HS-5 (cell line): Measurements from ENCODE around the gene SDF4.

Experiments used
- DNase-seq: peaks from one replicate; pipeline ENCODE4 v3.0.0-alpha.2; 2012; ENCODE audit warnings: low read depth

Gene SDF4, protein sequence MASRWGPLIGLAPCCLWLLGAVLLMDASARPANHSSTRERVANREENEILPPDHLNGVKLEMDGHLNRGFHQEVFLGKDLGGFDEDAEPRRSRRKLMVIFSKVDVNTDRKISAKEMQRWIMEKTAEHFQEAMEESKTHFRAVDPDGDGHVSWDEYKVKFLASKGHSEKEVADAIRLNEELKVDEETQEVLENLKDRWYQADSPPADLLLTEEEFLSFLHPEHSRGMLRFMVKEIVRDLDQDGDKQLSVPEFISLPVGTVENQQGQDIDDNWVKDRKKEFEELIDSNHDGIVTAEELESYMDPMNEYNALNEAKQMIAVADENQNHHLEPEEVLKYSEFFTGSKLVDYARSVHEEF

DNA sequence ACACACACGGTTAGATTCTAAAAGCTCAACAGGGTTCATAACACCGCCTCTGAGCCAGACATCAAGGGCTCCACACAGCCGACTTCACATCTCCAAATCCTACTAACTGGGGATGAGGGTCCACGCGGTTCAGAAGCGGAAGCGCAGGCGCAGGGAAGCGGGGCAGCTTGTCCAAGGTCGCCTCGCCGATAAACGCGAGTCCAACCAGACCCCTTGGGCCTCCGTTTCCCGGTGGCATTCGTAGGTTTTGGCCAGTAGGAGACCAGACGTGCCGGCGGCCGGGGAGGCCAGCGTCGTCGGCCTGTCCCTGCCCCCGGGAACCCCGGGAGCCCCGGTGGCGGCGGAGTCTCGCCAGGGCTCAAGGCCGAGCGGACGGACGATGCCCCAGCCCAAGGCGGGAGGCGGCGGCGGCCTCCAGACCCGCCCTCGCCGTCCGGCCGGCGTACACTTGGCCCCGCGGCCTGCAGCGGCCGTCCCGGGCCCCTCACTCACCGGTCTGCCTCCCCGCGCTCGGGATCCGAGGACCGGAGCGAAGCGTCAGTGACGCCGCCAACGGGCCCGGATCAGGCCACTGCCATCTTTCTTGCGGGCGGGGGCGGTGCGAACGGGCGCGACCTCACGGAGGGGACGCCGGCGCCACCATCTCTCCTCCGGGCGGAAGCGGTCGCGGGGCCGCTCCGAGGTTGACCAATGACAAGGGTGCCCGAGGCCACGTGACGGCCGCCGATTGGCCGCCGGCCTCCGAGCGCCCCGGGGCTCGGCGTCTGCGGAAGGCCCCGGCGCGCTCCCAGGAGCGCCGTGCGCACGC is at the start of gene SDF4:
SDF4 (minus strand) TSS at position 602 of the 808 bp plus-strand sequence. CDS start 3,229 bp downstream, outside the sequence.
- DNase-seq, result peak; percentile 75

DNA sequence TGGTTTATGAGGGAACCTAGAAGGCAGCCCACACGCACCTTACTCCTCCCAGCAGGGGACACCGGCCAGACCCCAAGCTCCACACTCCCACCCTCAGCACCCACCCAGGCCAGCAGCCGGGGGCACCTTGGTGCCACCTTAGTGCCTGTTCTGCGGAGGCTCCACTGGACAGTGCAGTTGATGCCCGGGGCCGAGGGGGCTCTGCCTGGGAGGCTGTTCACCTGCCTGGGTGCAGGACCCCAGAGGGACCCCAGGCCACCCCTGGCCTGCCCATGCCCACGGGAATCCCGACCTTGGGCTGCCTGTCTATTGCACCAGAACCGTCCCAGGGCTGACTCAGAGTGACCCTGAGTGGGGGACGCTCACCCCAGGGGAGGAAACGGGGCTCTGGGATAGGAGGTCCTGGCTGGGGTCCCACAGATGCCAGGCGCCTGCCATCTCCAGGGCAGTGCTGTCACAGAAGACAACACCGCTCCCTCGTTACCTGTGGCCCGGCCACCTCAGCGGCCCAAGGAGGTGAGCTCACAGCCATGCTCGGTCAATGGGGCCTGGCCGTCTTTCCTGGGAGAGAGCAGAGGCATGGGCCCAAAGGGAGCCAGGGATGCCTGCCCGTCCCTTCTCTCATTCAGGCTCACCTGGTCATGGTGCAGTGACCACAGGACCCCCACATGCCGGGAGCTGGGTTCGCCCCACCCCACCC is 49.1 kb upstream of the SDF4 start:
- DNase-seq, result no peak

DNA sequence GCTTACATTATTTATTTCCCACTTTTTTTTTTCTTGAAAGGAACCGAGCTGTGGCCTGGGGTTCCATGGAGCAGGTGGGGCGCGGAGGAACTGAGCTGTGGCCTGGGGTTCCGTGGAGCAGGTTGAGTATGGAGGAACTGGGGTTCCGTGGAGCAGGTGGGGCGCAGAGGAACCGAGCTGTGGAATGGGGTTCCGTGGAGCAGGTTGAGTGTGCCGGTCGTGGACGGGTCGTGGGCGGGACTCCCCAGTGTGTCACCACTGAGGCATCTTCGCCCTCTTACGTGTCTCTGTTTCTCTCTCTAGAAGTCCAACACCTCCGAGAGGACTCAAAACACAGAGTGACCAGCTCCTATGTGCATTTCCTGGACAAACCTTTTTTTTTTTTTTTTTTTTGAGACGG is 47.2 kb upstream of the SDF4 start:
- no peak for DNase-seq

DNA sequence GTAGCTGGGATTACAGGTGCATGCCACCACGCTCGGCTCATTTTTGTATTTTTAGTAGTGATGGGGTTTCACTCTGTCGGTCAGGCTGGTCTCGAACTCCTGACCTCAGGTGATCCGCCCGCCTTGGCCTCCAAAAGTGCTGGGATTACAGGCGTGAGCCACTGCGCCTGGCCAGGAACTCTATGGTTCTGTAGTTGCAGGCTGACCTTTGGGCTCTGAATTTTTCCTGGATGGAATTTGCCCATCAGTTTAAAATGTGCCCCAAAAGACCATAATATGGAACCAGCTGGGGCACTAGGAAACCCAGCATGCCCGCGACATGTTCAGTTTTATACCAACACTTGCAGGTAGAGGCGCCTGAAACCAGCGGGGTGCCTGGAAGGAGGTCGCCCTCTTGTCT is 46.8 kb upstream of the SDF4 start:
- DNase-seq, result no peak

DNA sequence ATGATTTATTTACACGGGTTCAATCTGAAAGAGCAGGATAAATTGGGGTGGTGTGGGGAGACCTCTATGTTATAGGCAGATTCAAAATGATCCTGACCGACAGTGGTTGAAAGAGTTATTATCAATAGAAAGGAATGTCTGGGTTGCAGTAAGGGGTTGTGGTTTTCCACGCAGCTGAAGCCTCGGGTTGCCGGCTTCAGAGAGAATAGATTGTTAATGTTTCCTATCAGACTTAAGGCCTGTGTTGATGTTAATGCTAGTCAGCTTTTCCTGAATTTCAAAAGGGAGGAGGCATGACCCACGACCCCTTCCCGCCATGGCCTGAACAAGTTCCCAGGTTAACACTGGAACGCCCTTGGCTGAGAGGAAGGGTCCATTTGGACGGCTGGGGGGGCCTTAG is 44.0 kb upstream of the SDF4 start:
- no peak for DNase-seq

DNA sequence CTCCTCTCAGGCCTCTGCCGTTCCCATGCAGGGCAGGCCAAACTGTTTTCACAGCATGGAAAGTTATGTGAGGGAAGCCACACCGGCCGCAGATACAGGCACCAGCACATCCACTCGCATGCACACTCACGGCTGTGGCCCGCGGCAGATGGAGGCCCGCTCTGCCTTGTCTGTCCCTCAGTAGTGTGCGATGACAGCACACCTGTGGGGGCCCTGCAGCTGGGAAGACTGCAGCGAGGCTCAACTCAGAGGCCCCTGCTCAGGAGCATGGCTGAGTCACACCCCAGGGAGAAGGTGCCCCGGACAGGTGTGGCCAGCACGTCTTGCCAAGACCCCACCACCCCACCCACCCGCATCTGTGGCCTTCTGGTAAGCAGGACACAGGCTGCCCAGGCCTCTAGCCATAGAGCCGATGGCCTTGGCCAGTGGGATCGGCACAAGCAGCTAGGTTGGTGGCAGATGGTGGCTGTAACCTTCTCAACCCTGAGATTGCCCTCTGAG is 43.2 kb upstream of the SDF4 start:
- no peak for DNase-seq

DNA sequence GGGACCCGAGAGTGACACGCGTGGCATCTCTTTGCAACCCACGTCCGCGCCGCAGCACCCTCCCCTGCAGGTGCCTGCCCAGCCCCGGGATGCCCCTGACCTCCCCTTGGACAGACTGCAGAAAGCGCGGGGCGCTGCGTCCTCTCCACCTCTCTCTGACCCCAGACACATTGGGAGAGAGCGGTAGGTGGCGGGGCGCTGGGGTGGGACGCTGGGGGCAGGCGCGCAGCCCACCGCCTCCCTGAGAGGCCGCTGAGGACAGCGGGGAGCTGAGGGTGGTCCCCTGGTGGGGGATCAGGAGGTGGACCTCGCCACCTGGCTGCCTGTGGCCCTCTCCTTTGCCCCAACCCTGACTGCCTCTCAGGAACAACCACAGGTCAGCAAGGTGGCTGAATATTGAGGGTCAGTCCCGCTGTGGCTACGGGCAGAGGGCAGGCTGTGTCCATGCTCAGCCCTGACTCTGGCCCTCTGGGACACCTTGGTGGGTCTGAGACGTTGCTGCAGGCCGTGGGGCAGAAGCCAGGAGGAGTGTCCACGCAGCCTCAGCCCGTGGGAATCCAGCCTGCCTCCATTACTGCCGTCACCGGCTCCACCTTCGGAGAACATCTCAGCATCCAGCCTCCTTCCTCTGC is 42.6 kb upstream of the SDF4 start:
- DNase-seq, result no peak

DNA sequence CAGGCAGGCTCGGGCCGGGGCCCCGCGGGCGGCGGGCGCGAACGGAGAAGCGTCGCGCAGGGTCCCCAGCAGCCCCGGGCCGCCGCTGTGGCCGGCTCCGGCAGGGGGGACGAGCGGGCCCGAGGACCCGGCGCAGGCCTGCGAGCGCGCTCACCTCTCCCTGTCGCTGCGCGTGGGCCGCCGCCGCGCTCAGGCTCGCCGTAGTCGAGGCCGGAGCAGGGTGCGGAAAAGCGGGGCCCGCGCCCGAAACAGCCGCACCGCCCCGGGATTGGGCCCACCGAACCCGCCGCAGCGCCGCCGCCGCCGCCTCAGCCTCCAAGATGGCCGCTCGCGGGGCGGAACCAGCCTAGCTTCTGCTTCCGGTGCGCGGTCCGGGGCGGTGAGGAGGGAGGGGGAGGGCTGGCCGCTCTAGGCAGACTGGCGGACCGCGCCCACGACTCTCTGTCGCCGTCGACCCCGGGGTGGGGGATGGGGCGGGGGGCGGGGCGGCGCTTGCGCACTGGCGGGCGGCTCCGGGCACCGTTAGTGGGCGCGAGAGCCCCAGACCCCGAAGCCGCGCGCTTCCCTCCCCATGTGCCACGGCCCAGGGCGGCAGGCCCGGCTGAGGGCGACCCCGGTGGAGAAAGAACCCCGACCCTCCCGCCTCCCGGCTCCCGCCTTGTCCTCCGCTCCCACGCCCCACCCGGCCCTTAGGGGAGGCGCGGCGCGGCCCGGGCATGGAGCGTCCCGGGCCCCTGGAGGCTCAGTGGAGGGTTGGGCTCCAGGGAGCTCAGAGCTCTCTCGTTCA is 41.9 kb upstream of the SDF4 start, which contains the start of gene UBE2J2:
UBE2J2 (minus strand) TSS at position 343 of the 787 bp plus-strand sequence. CDS start 5,862 bp downstream, outside the sequence.
- peak; percentile 51 for DNase-seq

DNA sequence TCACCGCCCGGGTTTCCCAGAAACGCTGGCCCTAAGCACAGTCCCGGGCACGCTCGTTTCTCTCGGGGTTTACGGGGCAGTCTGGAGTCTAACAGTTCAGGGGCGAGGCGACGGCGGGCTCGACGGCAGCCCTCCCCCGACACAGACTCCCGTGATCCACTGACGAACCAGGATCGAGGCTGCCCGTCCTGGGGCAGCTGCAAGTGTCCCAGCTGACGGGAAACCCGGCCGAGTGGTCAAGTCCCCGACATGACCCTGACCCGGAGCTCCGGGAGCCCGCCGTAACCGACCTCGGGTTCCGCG is 41.4 kb upstream of the SDF4 start:
- no peak for DNase-seq

DNA sequence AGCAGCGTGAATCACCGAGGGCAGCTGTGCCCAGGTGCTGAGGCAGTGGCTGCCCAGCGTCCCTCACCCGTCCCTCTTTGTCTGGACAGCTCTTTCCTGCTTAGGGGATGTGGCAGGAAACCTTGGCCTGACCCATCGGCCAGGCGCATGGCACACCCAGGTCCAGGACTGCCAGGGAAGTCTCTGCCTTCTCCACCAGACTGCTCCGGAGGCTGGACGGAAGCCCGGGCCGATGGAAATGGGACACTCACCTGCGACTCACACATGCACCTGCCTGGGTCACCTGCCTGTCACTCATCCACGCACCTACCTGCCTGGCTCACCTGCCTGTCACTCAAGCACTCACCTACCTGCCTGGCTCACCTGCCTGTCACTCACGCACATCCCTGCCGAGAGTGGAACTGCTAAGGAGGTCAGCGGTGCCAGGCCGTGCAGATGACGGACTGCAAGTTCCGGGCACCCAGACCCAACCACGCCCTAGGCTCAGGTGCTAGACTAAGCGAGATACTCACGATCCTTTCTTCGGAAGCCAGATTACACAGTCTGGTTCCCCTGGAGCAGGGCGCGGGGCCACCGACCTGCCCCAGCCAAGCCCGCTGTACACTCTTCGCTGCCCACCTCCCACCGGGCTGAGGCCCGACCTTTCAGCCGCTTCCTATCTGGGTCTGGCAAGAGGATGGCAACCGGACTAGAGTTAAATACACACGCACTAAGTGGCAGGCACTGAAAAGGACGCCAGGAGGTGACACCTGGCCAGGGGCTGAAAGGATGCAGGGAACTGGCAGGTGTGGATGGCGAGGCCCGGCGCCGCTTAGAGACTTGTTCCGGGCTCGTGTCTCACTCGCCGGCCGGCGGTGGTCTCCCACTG is 40.8 kb upstream of the SDF4 start:
- no peak for DNase-seq

DNA sequence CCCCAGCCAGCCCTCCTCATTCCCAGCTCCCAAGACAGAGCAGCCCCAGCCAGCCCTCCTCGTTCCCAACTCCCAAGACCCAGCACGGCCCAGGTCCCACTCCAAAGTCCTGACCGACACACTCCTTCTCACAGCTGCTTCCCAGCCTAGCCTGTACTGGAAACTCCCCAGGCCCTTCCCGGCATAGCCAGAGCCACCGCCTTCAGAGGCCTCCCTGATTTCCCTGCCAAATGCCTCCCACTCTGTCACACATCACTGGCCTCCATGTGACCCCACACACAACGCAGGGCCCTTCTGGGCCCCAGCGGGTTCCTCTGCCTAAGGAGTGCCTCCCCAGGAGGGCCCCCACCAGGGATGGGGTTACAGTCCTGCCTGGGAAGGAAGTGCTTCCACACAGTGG is 39.0 kb upstream of the SDF4 start:
- no peak for DNase-seq

DNA sequence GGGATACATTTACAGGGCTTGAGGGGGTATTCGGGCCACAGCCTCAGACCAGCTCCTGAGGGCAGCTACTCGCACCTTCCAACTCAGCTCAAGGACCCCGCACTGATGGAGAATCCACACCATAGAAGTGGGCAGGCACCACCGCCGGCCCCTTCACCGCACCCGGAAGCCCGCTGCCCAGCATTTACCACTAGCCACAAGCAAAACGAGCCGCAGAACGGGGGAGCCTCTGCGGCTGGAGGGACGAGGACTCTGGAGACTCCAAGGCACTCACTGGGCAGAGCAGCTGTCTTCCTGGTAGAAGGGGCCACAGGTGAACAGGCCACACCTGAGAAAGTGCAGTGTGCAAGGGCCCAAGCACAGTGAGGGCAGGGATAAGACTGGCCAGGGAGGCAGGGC is 36.5 kb upstream of the SDF4 start:
- no peak for DNase-seq

DNA sequence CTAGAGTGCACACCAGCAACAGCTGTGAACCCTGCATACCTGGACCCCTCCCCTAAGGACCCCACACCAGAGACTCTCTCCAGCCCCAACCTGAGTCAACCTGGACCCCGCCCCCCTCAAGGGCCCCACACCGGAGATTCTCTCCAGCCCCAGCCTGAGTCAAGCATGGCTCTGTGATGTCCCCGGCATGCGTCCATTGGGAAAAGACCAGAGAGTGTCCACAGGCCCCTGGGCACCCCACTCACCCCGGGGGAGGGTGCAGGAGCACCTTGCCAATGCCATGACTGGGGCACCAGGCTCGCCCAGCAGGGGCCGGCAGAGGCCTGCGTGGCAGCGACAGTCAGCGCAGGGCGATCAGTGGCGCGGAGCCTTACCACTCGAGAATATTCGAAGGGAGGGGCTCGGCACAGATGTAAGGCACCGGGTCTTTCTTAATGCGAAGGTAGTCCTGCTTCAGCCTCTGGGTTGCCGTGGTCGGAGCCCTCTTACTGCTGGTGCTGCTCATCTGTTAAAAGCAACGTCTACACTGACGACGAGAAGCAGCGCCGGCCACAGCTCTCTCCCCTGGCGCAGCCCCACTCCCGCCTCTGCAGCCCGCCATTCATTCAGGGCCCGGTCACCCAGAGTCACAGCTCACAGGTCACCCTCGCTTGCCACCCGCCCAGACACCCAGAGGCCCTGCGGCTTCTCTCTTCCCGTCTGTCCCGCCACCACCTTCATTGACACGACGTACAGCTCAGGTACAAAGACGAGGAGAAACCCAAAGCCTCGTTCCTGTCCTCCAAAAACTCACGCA is 35.9 kb upstream of the SDF4 start:
- no peak for DNase-seq

DNA sequence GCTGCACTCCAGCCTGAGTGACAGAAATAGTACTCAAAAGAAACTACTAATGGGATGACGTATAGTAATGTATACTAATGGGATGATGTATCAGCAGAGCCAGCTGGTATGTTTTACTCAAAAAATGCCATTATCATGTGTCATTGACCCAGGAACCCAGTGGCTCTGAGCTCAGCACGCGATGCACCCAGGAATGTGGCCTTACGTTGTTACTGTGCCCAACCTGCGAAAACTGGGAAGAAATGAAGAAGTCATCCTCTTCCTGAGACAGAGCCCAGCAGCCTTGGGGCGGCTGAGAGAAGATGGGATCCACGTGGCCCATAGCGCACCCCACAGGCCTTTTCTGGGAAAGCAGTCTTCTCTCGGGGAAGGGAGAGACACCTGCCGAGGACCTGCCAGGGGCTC is 33.1 kb upstream of the SDF4 start:
- DNase-seq, result peak; percentile 99

DNA sequence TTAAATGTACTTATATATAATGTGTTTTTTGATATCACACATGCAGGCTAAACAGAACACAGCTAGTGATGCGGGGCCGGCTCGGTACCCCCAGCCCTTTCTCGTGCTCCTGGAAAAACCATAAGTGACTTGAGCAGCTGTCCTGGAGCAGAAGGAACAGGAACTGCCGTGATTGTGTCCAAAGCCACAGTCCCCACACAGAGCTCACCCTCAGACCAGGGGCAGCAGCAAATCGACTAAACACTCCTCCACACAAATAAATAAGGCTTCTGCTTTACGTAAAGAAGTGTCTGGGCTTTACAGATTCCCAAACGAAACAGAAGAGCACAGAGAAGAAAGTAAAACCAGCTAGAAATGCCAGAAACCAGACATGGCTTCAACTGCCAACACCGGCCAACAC is 32.2 kb upstream of the SDF4 start:
- DNase-seq, result no peak

DNA sequence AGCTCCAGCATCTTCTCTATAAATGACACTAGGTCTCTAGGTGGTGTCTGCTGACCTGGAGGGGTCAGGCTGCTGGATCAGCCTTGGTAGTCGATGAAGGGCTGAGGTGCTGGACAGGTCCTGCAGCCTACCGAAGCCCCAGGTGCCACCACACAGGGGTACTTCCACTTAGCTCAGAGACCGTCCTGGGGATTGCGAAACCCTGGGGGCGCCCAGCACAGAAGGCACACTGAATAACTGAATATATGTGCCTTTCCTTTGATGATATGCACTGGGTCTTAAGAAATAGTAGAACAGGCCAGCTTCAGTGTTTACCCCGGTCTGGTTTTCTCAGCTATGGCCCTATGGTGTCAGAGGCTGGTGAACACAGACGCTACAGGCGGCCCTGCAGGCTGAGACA is 31.0 kb upstream of the SDF4 start:
- no peak for DNase-seq

DNA sequence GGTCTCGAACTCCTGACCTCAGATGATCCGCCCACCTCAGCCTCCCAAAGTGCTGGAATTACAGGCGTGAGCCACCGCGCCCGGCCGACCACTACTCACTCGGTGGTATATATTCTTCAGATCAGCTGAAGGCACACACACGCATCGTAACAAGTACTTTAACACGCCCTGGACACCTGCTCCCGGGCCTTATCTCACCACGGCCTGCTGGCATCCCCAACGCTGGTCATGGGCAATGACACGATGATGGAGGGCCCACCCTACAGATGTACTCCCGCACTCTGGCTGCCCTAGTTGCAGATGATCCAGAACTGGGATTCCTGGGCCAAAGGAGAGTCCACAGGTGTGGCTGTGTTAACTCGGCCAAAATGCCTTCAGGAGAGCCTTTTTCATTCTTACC is 30.3 kb upstream of the SDF4 start:
- no peak for DNase-seq

DNA sequence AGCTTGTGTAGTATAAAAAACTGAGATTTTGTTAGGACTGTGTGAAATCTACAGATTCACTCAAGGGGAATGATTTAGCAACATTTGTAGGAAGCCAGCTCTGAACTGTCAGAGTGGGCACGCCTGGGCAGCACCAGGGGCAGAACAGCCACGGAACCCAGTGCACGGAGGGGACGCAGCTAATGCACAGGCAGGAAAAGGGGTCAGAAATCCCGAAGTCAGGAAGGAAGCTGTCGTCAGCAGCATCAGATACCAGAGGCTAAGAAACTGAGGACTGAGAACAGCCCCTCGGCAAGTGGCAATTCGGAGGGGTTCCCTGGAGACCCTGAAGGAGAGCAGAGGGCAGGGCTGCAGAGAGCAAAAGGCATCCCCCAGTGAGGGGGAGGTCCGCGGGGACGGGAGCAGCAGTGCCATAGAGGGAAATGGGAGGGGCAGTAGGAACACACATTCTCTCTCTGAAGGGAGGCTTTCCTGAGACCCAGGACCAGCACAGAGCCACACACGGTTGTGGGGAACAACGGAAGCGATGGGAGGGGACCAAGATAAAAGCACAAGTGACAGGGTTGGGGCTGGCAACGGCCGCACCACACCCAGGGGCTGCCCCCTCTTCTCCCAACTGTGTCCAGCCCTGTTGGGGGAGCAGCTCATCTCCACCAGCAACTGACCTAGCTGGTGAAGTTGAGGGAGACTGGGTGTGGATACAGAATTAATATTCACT is 29.2 kb upstream of the SDF4 start:
- no peak for DNase-seq
